H1 (cell line): ENCODE measurements around the gene MRPL20. TPM values are rescaled to one million over a fixed set of nuclear protein-coding genes. Genes with fewer than 3 reads are reported as not detected.

Experiments
- CTCF ChIA-PET: fragments of 300-600 bp; sonication (Branson Sonifier 250); formaldehyde crosslinking; loops from one replicate; lab custom pipeline; 2021; ENCODE audit not compliant: partially characterized antibody; lab: Charles Lee
- POLR2A ChIA-PET: fragments of 300-600 bp; sonication (Branson Sonifier 250); formaldehyde crosslinking; loops from one replicate; lab custom pipeline; 2021; ENCODE audit warnings: inconsistent platforms; ENCODE audit not compliant: partially characterized antibody; lab: Charles Lee
- DNase-seq, 2 experiments: peaks; one replicate each; pipeline versions ENCODE4 v3.0.0 to v3.0.0-alpha.2; 2010 to 2022; ENCODE audit warnings: low spot score in 2 of 2, low read depth in 1 of 2, mixed read lengths in 1 of 2
- FAIRE-seq: peaks from 2 replicates; lab custom pipeline; 2011; peaks lifted over from hg19 to GRCh38; lab: Jason Lieb, UNC
- H2AFZ ChIP-seq: 2 replicates; pipeline ENCODE4 v1.8.1; 2012; ENCODE audit warnings: low read length, inconsistent platforms
- H2AK5ac ChIP-seq: 2 replicates; pipeline ENCODE4 v1.6.1; 2013; ENCODE audit warnings: low read depth, low read length
- H2BK120ac ChIP-seq: replicated peaks from 2 replicates; pipeline ENCODE3; 2013; ENCODE audit warnings: low read depth, low read length, inconsistent platforms
- H2BK12ac ChIP-seq: 2 replicates; pipeline ENCODE4 v1.6.1; 2013; ENCODE audit warnings: low read depth, low read length
- H2BK15ac ChIP-seq: 2 replicates; pipeline ENCODE4 v1.6.1; 2013; ENCODE audit warnings: low read length
- H2BK20ac ChIP-seq: 2 replicates; pipeline ENCODE4 v1.6.1; 2013; ENCODE audit warnings: low read length
- H2BK5ac ChIP-seq: 2 replicates; pipeline ENCODE4 v1.6.1; 2013; ENCODE audit warnings: low read depth, low read length
- H3K14ac ChIP-seq: 2 replicates; pipeline ENCODE4 v1.6.1; 2013; ENCODE audit warnings: inconsistent platforms; ENCODE audit not compliant: insufficient read length
- H3K18ac ChIP-seq: 2 replicates; pipeline ENCODE4 v1.6.1; 2013; ENCODE audit warnings: low read length; ENCODE audit errors: extremely low read depth
- H3K23ac ChIP-seq: 2 replicates; pipeline ENCODE4 v1.6.1; 2013; ENCODE audit warnings: inconsistent platforms; ENCODE audit not compliant: insufficient read length
- H3K23me2 ChIP-seq: 2 replicates; pipeline ENCODE4 v1.6.1; 2013; ENCODE audit warnings: low read depth, low read length
- H3K27ac ChIP-seq: 2 replicates; pipeline ENCODE4 v1.6.1; 2011; ENCODE audit warnings: low read depth, low read length, inconsistent platforms
- H3K27me3 ChIP-seq, 4 experiments: replicated peaks in 1 of 4; 1 replicate in 1 of 4; 2 replicates in 3 of 4; pipeline versions ENCODE4 v1.6.1 to v1.8.1; 2011 to 2013; ENCODE audit warnings: low read length in 3 of 4, mild to moderate bottlenecking in 3 of 4, inconsistent platforms in 2 of 4, mixed read lengths in 2 of 4, moderate library complexity in 1 of 4; ENCODE audit not compliant: control insufficient read depth in 3 of 4, insufficient read depth in 3 of 4; ENCODE audit errors: extremely low read depth in 1 of 4
- H3K36me3 ChIP-seq, 4 experiments: 2 replicates each; pipeline versions ENCODE4 v1.6.1 to v1.8.1; 2011 to 2013; ENCODE audit warnings: mild to moderate bottlenecking in 4 of 4, low read length in 3 of 4, moderate library complexity in 2 of 4, control low read depth in 1 of 4, inconsistent platforms in 1 of 4; ENCODE audit not compliant: insufficient read depth in 4 of 4, control insufficient read depth in 2 of 4
- H3K4ac ChIP-seq: replicated peaks from 2 replicates; pipeline ENCODE3; 2013; ENCODE audit warnings: low read length, low read depth, mixed read lengths, inconsistent platforms; ENCODE audit not compliant: insufficient read length
- H3K4me1 ChIP-seq, 4 experiments: replicated peaks in 1 of 4; 1 replicate in 1 of 4; 2 replicates in 3 of 4; pipeline versions ENCODE4 v1.6.1 to v1.8.1; 2011 to 2013; ENCODE audit warnings: low read length in 3 of 4, inconsistent platforms in 2 of 4, mixed read lengths in 1 of 4; ENCODE audit not compliant: insufficient read depth in 4 of 4, control insufficient read depth in 3 of 4
- H3K4me2 ChIP-seq, 2 experiments: 2 replicates each; pipeline versions ENCODE4 v1.6.1 to v1.8.1; 2011 to 2013; ENCODE audit warnings: low read depth in 2 of 2, low read length in 2 of 2, control low read depth in 1 of 2, inconsistent platforms in 1 of 2, mild to moderate bottlenecking in 1 of 2; ENCODE audit not compliant: insufficient read depth in 1 of 2
- H3K4me3 ChIP-seq, 4 experiments: fragments of 200-600, 300-600 bp in 1 of 4; sonication (generic), shearing (Covaris generic), sonication (Bioruptor Twin) in 1 of 4; 2 replicates each; pipeline versions ENCODE4 v1.5.1 to v1.8.1; 2011 to 2016; ENCODE audit warnings: low read length in 4 of 4, low read depth in 3 of 4, control low read depth in 2 of 4, inconsistent platforms in 2 of 4, mild to moderate bottlenecking in 2 of 4, mixed read lengths in 1 of 4, moderate library complexity in 1 of 4; ENCODE audit not compliant: insufficient read depth in 2 of 4; ENCODE audit errors: extremely low read depth in 1 of 4
- H3K56ac ChIP-seq: replicated peaks from 2 replicates; pipeline ENCODE3; 2013; ENCODE audit warnings: low read depth, mild to moderate bottlenecking, mixed read lengths, low read length, inconsistent platforms; ENCODE audit not compliant: insufficient read length
- H3K79me1 ChIP-seq: 2 replicates; pipeline ENCODE4 v1.6.1; 2013; ENCODE audit warnings: low read depth, low read length, control low read depth
- H3K79me2 ChIP-seq, 2 experiments: 2 replicates each; pipeline versions ENCODE4 v1.6.1 to v1.8.1; 2012 to 2013; ENCODE audit warnings: low read length in 2 of 2, mild to moderate bottlenecking in 2 of 2, inconsistent platforms in 1 of 2; ENCODE audit not compliant: insufficient read depth in 2 of 2, control insufficient read depth in 1 of 2
- H3K9ac ChIP-seq, 4 experiments: replicated peaks in 1 of 4; 1 replicate in 1 of 4; 2 replicates in 3 of 4; pipeline versions ENCODE4 v1.6.1 to v1.8.1; 2011 to 2013; ENCODE audit warnings: low read depth in 3 of 4, low read length in 3 of 4, control low read depth in 2 of 4, mild to moderate bottlenecking in 2 of 4, moderate library complexity in 2 of 4, inconsistent platforms in 1 of 4; ENCODE audit errors: extremely low read depth in 1 of 4
- H3K9me3 ChIP-seq, 2 experiments: 2 replicates each; pipeline versions ENCODE4 v1.6.1 to v1.8.1; 2012 to 2013; ENCODE audit warnings: mild to moderate bottlenecking in 2 of 2, moderate library complexity in 2 of 2, control low read depth in 1 of 2, inconsistent platforms in 1 of 2, low read depth in 1 of 2, low read length in 1 of 2, mixed read lengths in 1 of 2; ENCODE audit not compliant: insufficient read depth in 2 of 2
- H4K20me1 ChIP-seq, 2 experiments: replicated peaks in 1 of 2; 2 replicates each; pipeline versions ENCODE3 to v1.8.1; 2011 to 2013; ENCODE audit warnings: inconsistent platforms in 2 of 2, low read length in 2 of 2, mild to moderate bottlenecking in 1 of 2; ENCODE audit not compliant: insufficient read depth in 2 of 2, control insufficient read depth in 1 of 2
- H4K5ac ChIP-seq: 2 replicates; pipeline ENCODE4 v1.6.1; 2013; ENCODE audit warnings: low read length, low read depth, mixed read lengths, inconsistent platforms; ENCODE audit not compliant: insufficient read length
- H4K8ac ChIP-seq: 2 replicates; pipeline ENCODE4 v1.8.0; 2013; ENCODE audit warnings: mild to moderate bottlenecking, moderate library complexity, low read length, inconsistent platforms; ENCODE audit not compliant: insufficient read depth; ENCODE audit errors: extremely low read depth
- H4K91ac ChIP-seq: replicated peaks from 2 replicates; pipeline ENCODE3; 2013; ENCODE audit warnings: low read length, mixed read lengths, inconsistent platforms; ENCODE audit not compliant: insufficient read length
- BRCA1 ChIP-seq: IDR thresholded peaks from 2 replicates; pipeline ENCODE4 v1.6.1; 2012; ENCODE audit warnings: low read depth, low read length, improper control_type of control experiment
- CBX8 ChIP-seq: fragments of 300-800, 300-1000 bp; sonication (generic); IDR thresholded peaks from 2 replicates; pipeline ENCODE4 v1.7.1; 2016; ENCODE audit warnings: low read depth, low read length, borderline replicate concordance
- CHD1 ChIP-seq: IDR thresholded peaks from 2 replicates; pipeline ENCODE4 v1.6.1; 2012; ENCODE audit warnings: low read depth, low read length, improper control_type of control experiment
- EP300 ChIP-seq, 2 experiments: IDR thresholded peaks; 1 replicate in 1 of 2; 2 replicates in 1 of 2; pipeline ENCODE4 v1.6.1; 2011 to 2012; ENCODE audit warnings: low read depth in 2 of 2, low read length in 2 of 2, mild to moderate bottlenecking in 2 of 2, borderline replicate concordance in 1 of 2, inconsistent platforms in 1 of 2, moderate library complexity in 1 of 2
- GTF2F1 ChIP-seq: IDR thresholded peaks from 2 replicates; pipeline ENCODE4 v1.6.1; 2012; ENCODE audit warnings: low read depth, low read length, improper control_type of control experiment, borderline replicate concordance
- RAD21 ChIP-seq, 2 experiments: IDR thresholded peaks in 1 of 2; conservative IDR thresholded peaks in 1 of 2; 2 replicates each; pipeline ENCODE4 v1.6.1; 2011; ENCODE audit warnings: low read depth in 2 of 2, low read length in 2 of 2, improper control_type of control experiment in 1 of 2, inconsistent platforms in 1 of 2, mild to moderate bottlenecking in 1 of 2, moderate library complexity in 1 of 2
- RXRA ChIP-seq: IDR thresholded peaks from 2 replicates; pipeline ENCODE4 v1.6.1; 2011; ENCODE audit warnings: low read depth, mild to moderate bottlenecking, low read length, moderate library complexity; ENCODE audit not compliant: insufficient read depth
- TCF12 ChIP-seq: IDR thresholded peaks from 2 replicates; pipeline ENCODE4 v1.6.1; 2011; ENCODE audit warnings: low read depth, mild to moderate bottlenecking, low read length
- ZNF274 ChIP-seq: IDR thresholded peaks from 2 replicates; pipeline ENCODE4 v1.7.0; 2012; ENCODE audit warnings: low read length, borderline replicate concordance; ENCODE audit errors: extremely low read depth
- WGBS, 2 experiments: shearing (Covaris generic) in 1 of 2; methylation state at CpG; one replicate each; pipeline versions ENCODE4 v1.1.6 to v1.1.7; 2013 to 2015; ENCODE audit warnings: low lambda C conversion rate in 2 of 2, mixed read lengths in 2 of 2, inconsistent platforms in 1 of 2, low coverage in 1 of 2, missing lambda C conversion rate in 1 of 2; ENCODE audit not compliant: insufficient replicate concordance in 2 of 2, insufficient coverage in 1 of 2, insufficient read length in 1 of 2; ENCODE audit errors: extremely low coverage in 1 of 2, missing lambda C conversion rate in 1 of 2; 5-methylcytosine and 5-hydroxymethylcytosine counted together
- polyA plus RNA-seq, 7 experiments: library from polyadenylated mRNA; depleted of rRNA in 3 of 7; stranded (reverse) in 5 of 7; unstranded in 2 of 7; fragments of >200 nt in 5 of 7; fragments of 200-250 nt in 2 of 7; gene quantifications; 1 replicate in 5 of 7; 2 replicates in 1 of 7; 4 replicates in 1 of 7; pipeline versions ENCODE4 v1.2.1 to v1.2.3, GENCODE V29; 2011 to 2013; ENCODE audit warnings: missing spikeins in 2 of 7, mixed read lengths in 2 of 7
- total RNA-seq: library from RNA; stranded (reverse); fragmentation: NEBNext Ultra II Directional; extraction: Animal tissue kit (Norgen Biotek cat#: 25700); gene quantifications from 2 replicates; pipeline ENCODE4 v1.2.1, GENCODE V29; 2021
- TF ChIP-seq, protein P1 (sequence below): IDR thresholded peaks from 2 replicates; pipeline ENCODE4 v1.6.1; 2011; ENCODE audit warnings: low read depth, mild to moderate bottlenecking, low read length; ENCODE audit not compliant: insufficient read depth
- TF ChIP-seq, protein P2 (sequence below): IDR thresholded peaks from 2 replicates; pipeline ENCODE4 v1.6.1; 2012; ENCODE audit warnings: low read length, inconsistent platforms

MRPL20 gene
- total and polyA plus RNA-seq, 2 of the 8 experiments (the other 6 are each of a cell fraction or from before 2014, with no cell fraction given): 126 to 151 TPM

DNA sequence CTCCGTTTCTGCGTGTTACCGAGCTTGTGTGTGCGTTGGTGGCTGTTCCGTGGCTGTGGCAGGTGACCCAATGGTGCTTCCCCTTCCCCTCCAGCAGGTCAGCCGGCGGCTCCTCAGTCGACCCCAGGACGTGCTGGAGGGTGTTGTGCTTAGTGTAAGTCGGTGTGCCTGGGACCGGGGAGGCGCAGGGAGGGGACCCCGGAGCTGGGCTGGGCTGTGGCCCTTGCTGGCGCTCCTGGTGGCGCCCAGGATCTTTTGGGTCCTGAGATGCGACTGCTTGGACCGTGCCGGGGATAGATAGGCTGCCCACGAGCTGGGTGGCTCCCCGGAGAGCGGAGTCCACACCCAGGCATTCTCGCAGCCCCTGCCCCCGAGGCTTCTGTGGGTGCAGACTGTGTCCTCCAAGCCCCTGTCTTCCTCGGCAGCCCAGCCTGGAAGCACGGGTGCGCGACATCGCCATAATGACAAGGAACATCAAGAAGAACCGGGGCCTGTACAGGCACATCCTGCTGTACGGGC, 48.3 kb upstream of the MRPL20 start:
- Histone ChIP-seq H4K20me1 (no peaks in the 10 kb centered on the region), H3K79me2 (no peaks in the 10 kb centered on the region), H3K27ac (no peak overlapping the region), H3K4ac (no peak overlapping the region), H3K4me1 (no peaks in the 10 kb centered on the region), H4K91ac (no peak overlapping the region), H2BK120ac (no peak overlapping the region), H2AFZ (no peak overlapping the region), H2BK15ac (no peak overlapping the region), H2AK5ac (no peak overlapping the region), H3K4me2 (no peak overlapping the region), H3K36me3 (no peaks in the 10 kb centered on the region), H3K18ac (no peak overlapping the region), H4K5ac (no peak overlapping the region), H3K56ac (no peak overlapping the region), H3K23me2 (no peaks in the 10 kb centered on the region), H3K4me3 (no peak overlapping the region), H3K79me1 (no peaks in the 10 kb centered on the region), H3K9me3 (no peaks in the 10 kb centered on the region), H3K27me3 (no peaks in the 10 kb centered on the region), H2BK20ac (no peak overlapping the region), H4K8ac (no peak overlapping the region), H3K9ac (no peak overlapping the region), H2BK5ac (no peak overlapping the region), H3K14ac (no peak overlapping the region), H3K23ac (no peak overlapping the region), H2BK12ac (no peak overlapping the region)
- WGBS, 2 experiments: 95% methylated on average over 28 of the region's 30 CpGs; no CpG with 5 or more reads in 1 of the 2 experiments
- no peak for DNase-seq
- POLR2A ChIA-PET: interaction anchor here (0.6 to 1.4 kb wide), 2 partner anchors 14 to 25 kb away, joined by 3 to 4 read pairs; no protein-coding TSS in a partner anchor
- CTCF ChIA-PET: interaction anchor here (0.7 to 1.2 kb wide), 3 partner anchors 14 to 49 kb away, joined by 3 to 4 read pairs (median 3); no protein-coding TSS in a partner anchor
- FAIRE-seq: no peak
- TF ChIP-seq, protein P1, sequence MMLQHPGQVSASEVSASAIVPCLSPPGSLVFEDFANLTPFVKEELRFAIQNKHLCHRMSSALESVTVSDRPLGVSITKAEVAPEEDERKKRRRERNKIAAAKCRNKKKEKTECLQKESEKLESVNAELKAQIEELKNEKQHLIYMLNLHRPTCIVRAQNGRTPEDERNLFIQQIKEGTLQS: no peak
- TF ChIP-seq RAD21 (IDR thresholded peaks at IDR 0.05 in 1 of 2, conservative IDR thresholded peaks at IDR 0.05 in 1 of 2; ENCODE audit: low read depth in 2 of 2, low read length in 2 of 2) (no peak), CBX8 (no peak), EP300 (IDR thresholded peaks at IDR 0.05; ENCODE audit: borderline replicate concordance in 1 of 2, low read depth in 2 of 2, low read length in 2 of 2) (no peak), TCF12 (no peak), BRCA1 (no peak), GTF2F1 (no peak), CHD1 (no peak), ZNF274 (no peak), RXRA (no peak)
- TF ChIP-seq, protein P2, sequence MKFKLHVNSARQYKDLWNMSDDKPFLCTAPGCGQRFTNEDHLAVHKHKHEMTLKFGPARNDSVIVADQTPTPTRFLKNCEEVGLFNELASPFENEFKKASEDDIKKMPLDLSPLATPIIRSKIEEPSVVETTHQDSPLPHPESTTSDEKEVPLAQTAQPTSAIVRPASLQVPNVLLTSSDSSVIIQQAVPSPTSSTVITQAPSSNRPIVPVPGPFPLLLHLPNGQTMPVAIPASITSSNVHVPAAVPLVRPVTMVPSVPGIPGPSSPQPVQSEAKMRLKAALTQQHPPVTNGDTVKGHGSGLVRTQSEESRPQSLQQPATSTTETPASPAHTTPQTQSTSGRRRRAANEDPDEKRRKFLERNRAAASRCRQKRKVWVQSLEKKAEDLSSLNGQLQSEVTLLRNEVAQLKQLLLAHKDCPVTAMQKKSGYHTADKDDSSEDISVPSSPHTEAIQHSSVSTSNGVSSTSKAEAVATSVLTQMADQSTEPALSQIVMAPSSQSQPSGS: no peak
